T-helper 1 cell treated with Interleukin-12 subunit alpha and Interleukin-12 subunit beta and Interleukin-4 antibody, amounts not matched to agents 30 ng/mL and 1 ng/mL, for 36 hours (primary cell): ENCODE data around the gene CCL25. TPM values are rescaled to one million over a fixed set of nuclear protein-coding genes. Genes with fewer than 3 reads are reported as not detected.

Source experiments
- intact Hi-C: fragments of 100-400 bp; cut with micrococcal nuclease; formaldehyde crosslinking; loops from one replicate; pipeline ENCODE4 v1.15.1; 2024
- total RNA-seq: library from RNA; stranded (reverse); gene quantifications from 2 replicates; pipeline ENCODE4 v1.2.3, GENCODE V29; 2022

Gene CCL25
- total RNA-seq, 1 donor from 2014 or later = 0.91 TPM

DNA sequence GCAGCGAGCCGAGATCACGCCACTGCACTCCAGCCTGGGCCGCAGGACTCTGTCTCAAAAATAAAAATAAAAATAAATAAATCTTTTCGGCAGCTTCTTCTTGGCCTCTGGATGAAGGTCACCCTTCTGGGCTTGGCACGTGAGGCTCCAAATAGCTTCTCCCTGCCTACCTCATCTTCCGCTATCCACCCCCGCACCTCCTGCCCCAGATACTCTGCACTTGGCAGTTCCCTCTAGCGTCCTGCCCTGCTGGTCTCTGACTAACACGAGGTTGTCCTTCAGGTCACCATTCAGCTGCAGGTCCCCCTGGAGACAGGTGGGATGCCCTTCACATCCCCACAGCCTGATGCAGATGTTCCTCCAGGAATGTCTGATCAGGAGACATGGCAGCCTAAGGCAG lies 8.5 kb upstream of the CCL25 start:
- intact Hi-C loops = no loop called here

DNA sequence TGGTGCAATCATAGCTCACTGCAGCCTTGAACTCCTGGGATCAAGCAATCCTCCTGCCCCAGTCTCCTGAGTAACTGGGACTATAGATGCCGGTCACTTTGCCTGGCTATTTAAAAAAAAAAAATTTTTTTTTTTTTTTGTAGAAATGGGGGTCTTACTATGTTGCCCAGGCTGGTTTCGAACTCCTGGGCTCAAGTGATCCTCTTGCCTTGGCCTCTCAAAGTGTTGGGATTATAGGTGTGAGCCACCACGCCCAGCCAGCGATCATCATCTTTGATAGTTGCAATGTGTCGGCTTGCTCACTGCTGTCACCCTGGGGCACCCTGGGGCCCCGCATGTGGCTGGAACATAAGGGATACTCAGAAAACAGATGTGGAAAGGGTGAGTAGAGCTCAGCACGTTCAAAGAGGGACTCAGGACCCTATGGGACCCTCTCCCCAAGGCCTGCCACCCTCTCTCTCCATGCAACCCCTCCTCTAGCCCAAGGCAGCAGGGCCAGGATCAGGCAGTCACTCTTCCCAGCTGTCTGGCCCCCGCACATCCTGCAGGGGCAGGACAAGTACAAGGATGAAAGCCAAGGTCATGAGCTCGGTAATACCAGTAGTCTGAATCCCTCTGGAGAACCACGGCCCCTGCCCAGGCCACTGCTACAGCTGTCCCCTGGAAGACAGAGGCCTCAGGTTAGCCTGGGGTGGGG lies 6.5 kb upstream of the CCL25 start:
- intact Hi-C loops = no loop called here

- intact Hi-C loops = no loop called here
These were observed 5.9 kb upstream of the CCL25 start for GRCh38 chr19:8046569-8047165.

DNA sequence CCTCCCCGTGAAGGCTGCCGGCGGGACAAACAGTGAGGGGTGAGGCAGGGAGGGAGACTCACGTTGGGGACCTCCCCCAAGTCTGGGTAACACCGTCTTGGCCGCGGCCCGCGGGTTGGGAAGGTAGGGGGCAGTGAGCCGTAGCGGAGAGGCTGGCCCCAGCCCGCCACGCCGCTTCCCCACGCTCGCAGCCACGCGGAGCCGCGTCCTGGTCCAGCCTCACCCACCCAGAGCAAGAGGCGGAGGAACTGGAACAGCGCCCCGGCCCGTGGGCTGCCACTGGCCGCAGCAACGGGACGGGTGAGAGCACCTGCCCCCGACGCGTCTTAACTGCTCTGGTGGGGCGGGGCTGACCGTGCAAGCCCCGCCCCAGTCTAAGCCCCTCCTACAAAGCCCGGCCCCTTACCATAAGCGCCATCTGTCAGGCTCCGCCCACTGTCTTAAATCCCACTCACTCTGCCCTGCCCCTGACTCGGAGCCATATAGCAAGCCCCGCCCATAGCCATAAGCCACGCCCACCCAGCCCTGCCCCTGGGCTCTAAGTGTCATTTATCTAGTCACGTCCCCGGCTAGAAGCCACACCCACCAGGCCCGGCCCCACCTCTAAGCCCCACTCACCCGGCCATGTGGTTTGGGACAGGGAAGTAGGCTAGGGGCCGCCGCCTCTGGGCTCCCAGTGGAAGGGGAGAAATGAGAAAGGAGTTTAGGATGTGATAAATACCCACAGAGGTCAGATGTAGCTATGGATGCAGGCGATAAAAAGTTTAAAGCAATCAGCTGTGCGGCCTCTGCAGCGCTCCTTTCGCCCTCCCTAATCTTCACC lies 2.1 kb upstream of the CCL25 start:
- intact Hi-C loops = loop anchor here (1.0 to 5.0 kb wide), 4 partner anchors 46 to 782 kb away; partner anchors contain the start of genes ELAVL1, MBD3L1, TIMM44 and ZNF558

DNA sequence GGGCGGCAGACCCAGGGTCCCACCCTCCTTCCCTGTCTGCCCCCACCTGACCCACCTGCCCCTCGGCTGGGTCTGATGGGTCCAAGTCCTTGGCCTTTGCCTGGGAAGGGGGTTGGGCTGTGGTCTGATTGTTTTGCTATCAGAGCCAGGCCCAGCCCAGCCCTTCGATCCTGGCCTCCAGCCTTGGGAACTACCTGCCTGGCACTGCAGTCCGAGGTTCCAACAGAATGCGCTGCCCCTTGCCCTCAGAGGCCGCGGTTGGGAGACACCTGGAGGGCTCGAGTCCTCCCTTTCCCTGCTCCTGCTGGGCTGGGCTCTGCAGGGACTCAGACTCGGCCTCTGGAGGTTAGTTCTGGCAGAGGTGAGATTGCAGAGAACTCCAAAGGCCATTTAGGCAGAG lies 1.6 kb downstream of the CCL25 start:
- intact Hi-C loops = loop anchor here (5.0 kb wide), 1 partner anchor 778 kb away; the partner anchor contains the start of genes MBD3L1 and ZNF558

GRCh38 chr19:8056533-8056932 lies 4.0 kb downstream of the CCL25 start:
- intact Hi-C loops = no loop called here

DNA sequence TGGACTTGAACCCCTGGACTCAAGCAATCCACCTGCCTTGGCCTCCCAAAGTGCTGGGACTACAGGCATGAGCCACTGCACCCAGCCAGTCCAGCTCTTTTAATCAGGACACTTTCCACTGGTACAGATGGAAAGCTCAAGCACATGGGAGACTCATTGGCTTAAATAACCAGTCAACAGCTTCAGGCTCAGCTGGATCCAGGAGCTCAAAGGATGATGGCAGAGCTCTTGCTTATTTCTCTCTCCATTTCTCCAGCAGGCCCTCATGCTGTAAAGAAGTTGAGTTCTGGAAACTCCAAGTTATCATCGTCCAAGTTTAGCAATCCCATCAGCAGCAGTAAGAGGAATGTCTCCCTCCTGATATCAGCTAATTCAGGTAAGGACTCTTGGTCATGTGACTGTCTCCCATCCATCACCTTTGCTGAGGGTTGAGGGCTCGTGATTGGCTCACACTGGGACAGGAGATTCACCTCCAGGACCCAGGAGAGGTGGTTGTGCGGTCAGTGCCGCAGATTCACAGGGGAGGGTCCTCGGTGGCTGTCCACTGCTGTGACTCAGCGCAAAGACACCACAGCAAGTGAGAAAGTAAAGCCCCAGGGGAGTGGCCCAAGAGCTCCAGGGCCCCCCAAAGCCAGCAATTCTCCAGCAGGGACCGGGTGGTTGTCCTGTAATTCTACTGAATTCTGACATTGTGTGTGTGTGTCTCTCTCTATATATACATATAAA lies 5.1 kb downstream of the CCL25 start:
- intact Hi-C loops = no loop called here

- intact Hi-C loops = no loop called here
These were observed 12.6 kb downstream of the CCL25 start for GRCh38 chr19:8064911-8065874.

DNA sequence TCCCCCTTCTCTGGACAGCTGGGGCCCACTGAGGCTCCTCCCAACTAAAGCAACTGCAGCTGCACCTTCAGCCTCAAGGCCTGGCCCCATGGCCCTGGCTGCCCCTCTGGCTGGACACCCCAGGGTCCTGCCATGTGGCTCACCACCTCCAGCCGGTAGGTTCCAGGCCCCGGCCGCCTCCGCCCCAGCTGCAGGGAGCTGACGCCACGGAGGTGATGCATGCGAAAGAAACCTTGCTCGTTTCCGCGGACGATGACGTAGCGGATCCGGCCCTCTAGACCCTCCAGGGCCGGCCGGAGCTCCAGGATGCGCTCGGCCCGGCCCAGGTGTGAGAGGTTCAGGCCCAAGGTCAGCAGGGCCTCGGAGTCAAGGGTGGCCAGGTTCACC lies 13.3 kb downstream of the CCL25 start:
- intact Hi-C loops = no loop called here

- intact Hi-C loops = loop anchor here (1.0 kb wide), 1 partner anchor 126 kb away; the partner anchor contains the start of gene TIMM44
These were observed 16.8 kb downstream of the CCL25 start for GRCh38 chr19:8069096-8069973.

- intact Hi-C loops = no loop called here
These were observed 19.4 kb downstream of the CCL25 start for GRCh38 chr19:8071912-8072311.

- intact Hi-C loops = no loop called here
These were observed 21.9 kb downstream of the CCL25 start for GRCh38 chr19:8074501-8074900.

DNA sequence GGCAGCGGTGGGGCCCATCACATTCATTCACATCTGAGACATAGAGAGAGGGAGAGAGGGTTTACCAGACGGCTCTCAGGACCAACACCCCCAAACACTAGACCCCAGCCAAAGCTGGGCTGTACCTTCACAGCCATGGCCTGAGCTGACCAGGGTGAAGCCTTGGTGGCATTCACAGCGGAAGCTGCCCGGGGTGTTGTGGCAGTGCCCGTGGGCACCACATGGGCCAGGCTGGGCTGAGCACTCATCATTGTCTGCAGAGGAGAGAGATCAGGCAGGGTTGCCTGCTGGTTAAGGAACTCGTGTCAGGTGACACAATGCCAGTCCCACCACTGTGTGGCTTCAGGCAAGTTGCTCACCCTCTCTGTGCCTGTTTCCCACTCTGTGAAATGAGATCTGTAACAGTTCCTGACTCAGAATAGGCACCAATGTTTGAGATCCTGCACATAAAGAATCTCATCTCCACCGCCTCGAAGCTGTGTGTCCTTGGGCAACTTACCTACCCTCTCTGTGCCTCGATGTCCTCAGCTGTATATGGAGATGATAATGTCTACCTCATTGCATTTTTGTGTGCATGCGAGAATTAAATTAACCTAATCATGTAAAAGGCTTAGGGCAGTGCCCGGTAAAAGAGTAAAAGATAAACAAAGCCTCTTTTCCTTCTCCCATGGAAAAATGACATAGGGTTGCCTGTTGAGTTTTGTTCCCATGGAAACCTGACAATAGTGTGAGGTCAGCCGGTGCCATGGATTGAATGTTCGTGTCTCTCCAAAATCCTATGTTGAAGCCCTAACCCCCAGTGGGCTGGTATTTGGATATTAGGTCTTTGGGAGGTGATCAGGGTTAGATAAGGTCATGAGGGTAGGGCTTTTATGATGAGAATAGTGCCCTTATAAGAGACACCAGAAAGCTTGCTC lies 22.9 kb downstream of the CCL25 start:
- intact Hi-C loops = no loop called here

DNA sequence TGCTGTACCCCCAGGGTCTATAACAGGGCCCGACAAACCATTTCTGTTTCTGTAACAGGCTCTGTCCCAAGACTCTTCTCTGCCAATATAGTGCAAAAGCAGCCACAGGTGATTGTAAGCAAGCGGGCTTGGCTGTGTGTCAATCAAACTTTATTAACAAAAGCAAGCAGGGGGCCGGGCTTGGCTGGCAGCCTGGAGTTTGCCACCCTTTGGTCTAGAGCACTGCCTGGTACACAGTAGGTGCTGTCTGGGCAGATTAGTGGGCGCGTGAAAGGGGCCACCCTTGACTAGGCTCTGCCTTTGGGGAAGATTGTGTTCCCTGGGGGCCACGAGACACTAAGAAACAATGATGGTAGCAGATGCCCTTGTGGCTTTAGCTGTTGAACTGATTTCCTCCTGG lies 27.4 kb downstream of the CCL25 start:
- intact Hi-C loops = no loop called here

GRCh38 chr19:8080832-8081231 lies 28.3 kb downstream of the CCL25 start:
- intact Hi-C loops = no loop called here

GRCh38 chr19:8081569-8082550 lies 29.3 kb downstream of the CCL25 start:
- intact Hi-C loops = no loop called here

GRCh38 chr19:8083141-8083540 lies 30.6 kb downstream of the CCL25 start:
- intact Hi-C loops = no loop called here
